ENCODE results near the gene ELMOD1. TPM values are rescaled to one million over a fixed set of nuclear protein-coding genes. Genes with fewer than 3 reads are reported as not detected.

Gene ELMOD1
- total RNA-seq, 6 donors from 2014 or later: 0.15 to 2.3 (median 0.81) TPM; not detected in 2

DNA sequence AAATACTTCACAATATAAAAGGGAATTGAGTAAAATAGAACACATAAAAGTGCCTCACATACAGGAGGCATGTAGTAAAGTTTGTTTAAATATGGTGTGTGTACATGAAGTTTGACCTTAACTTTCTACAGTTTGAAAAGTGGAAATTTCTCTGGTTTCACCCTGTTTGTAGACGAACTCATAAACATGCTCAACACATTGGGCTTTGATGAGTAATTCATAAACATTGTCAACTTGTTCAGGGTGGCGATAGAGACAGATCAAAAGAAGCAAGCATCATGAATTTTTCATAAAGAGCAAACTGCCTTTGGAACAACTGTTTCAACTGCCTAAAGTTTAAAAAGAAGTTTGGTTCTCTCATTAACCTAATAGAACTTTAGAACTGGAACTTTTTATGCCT lies 111.8 kb downstream of the ELMOD1 start:
- Histone ChIP-seq H3K36me3 (no peaks in the 10 kb centered on the region), H3K9me3 (no peaks in the 10 kb centered on the region), H3K4me1 (no peaks in the 10 kb centered on the region), H3K27me3 (no peaks in the 10 kb centered on the region), H3K27ac (no peak overlapping the region), H3K4me3 (no peak overlapping the region)
- DNase-seq: no peak
- ATAC-seq (ENCODE audit: low FRiP score in 2 of 2): no peak
- WGBS, 2 donors: 62 to 76% methylated on average over 2 of the region's 2 CpGs
- TF ChIP-seq EP300 (IDR thresholded peaks at IDR 0.05): no peak
- TF ChIP-seq POLR2A (IDR thresholded peaks at IDR 0.05): no peak
- no peak for TF ChIP-seq CTCF (IDR thresholded peaks at IDR 0.05)
- no peak for TF ChIP-seq POLR2AphosphoS5 (IDR thresholded peaks at IDR 0.05)

GRCh38 chr11:107704451-107704850 lies 113.5 kb downstream of the ELMOD1 start:
- no peak overlapping the region for H3K4me3 ChIP-seq
- no peaks in the 10 kb centered on the region for H3K9me3 ChIP-seq
- 84 to 85% methylated on average over 3 of the region's 3 CpGs for WGBS, 2 donors
- no peak overlapping the region for H3K27ac ChIP-seq
- no peaks in the 10 kb centered on the region for H3K4me1 ChIP-seq
- TF ChIP-seq CTCF (IDR thresholded peaks at IDR 0.05) (no peak), EP300 (IDR thresholded peaks at IDR 0.05) (no peak), POLR2AphosphoS5 (IDR thresholded peaks at IDR 0.05) (no peak), POLR2A (IDR thresholded peaks at IDR 0.05) (no peak)
- H3K36me3 ChIP-seq: no peaks in the 10 kb centered on the region
- H3K27me3 ChIP-seq: no peaks in the 10 kb centered on the region
- ATAC-seq (ENCODE audit: low FRiP score in 2 of 2): peak in 1 of 2 donors; percentile 22
- DNase-seq: no peak

DNA sequence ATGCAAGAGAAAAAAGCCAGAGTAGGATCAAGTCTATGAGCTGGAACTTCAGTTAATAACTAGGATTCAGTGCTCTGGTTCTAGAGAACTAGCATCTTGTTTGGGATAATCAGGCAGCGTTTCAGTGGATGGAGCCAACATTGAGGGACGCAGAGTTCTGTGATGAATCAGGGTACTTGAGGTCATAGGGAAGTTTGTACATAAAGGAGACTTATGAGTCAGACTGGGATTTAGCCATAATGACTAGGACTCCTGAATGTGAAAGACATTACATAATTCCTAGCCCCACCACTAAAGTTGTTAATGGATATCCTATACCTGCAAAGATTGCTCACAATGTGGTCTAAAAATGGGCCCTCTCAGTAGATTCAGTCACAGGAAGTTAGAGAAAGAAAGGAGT lies 114.1 kb downstream of the ELMOD1 start:
- ATAC-seq (ENCODE audit: low FRiP score in 2 of 2): peak in 1 of 2 donors; percentile 89
- WGBS, 2 donors: 89 to 92% methylated on average over 2 of the region's 2 CpGs

GRCh38 chr11:107706531-107706930 lies 115.6 kb downstream of the ELMOD1 start:
- Histone ChIP-seq H3K4me1 (no peaks in the 10 kb centered on the region), H3K36me3 (no peaks in the 10 kb centered on the region), H3K4me3 (no peak overlapping the region), H3K27me3 (no peaks in the 10 kb centered on the region), H3K27ac (no peak overlapping the region), H3K9me3 (no peaks in the 10 kb centered on the region)
- 49 to 52% methylated on average over 2 of the region's 2 CpGs for WGBS, 2 donors
- no peak for DNase-seq
- no peak for TF ChIP-seq POLR2A (IDR thresholded peaks at IDR 0.05)
- no peak for TF ChIP-seq POLR2AphosphoS5 (IDR thresholded peaks at IDR 0.05)
- no peak for ATAC-seq (ENCODE audit: low FRiP score in 2 of 2)

More for the DNA sequence above, 114.1 kb downstream of the ELMOD1 start:
- DNase-seq: no peak
- H3K4me3 ChIP-seq: no peak overlapping the region
- H3K36me3 ChIP-seq: no peaks in the 10 kb centered on the region
- no peak overlapping the region for H3K27ac ChIP-seq
- H3K4me1 ChIP-seq: no peaks in the 10 kb centered on the region
- H3K9me3 ChIP-seq: no peaks in the 10 kb centered on the region
- H3K27me3 ChIP-seq: no peaks in the 10 kb centered on the region
- TF ChIP-seq EP300 (IDR thresholded peaks at IDR 0.05) (no peak), POLR2AphosphoS5 (IDR thresholded peaks at IDR 0.05) (no peak), CTCF (IDR thresholded peaks at IDR 0.05) (no peak), POLR2A (IDR thresholded peaks at IDR 0.05) (no peak)

DNA sequence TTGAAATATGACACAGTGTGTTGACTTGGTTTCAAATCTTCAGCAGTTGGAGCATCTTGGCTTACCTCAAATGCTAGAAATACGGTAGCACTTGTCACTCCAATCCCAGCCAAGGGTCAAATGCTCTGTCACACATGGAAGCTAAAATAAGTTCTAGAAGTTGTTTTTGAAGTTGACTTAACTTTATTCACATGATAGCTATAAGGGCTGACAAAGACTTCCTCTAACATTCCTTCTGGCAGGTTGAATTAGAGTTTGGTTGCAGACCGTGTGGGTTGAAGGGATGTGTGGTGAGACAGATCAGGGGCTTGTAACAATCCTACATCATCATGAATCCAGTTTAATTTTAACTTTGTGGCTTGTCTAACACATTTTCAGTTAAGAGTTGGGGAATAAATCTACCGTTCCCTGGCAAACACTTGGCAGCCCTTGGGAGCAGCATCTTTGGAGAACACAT lies 116.3 kb downstream of the ELMOD1 start:
- Histone ChIP-seq H3K4me1 (no peaks in the 10 kb centered on the region), H3K9me3 (no peaks in the 10 kb centered on the region), H3K27me3 (no peaks in the 10 kb centered on the region), H3K36me3 (no peaks in the 10 kb centered on the region), H3K27ac (no peak overlapping the region), H3K4me3 (no peak overlapping the region)
- 81 to 84% methylated on average over 3 of the region's 3 CpGs for WGBS, 2 donors
- no peak for TF ChIP-seq EP300 (IDR thresholded peaks at IDR 0.05)
- no peak for TF ChIP-seq POLR2A (IDR thresholded peaks at IDR 0.05)
- no peak for TF ChIP-seq POLR2AphosphoS5 (IDR thresholded peaks at IDR 0.05)
- TF ChIP-seq CTCF (IDR thresholded peaks at IDR 0.05): no peak
- no peak for DNase-seq
- no peak for ATAC-seq (ENCODE audit: low FRiP score in 2 of 2)
